GM12873 (cell line): Measurements from ENCODE around the gene BLOC1S1.
A peak's percentile ranks its signal among the peaks of the same experiment; 100 is the strongest.

ENCODE experiments used
- TF ChIP-seq, protein P1 (sequence below): IDR thresholded peaks from 2 replicates; pipeline ENCODE4 v1.5.1; 2012; ENCODE audit warnings: low read depth, mild to moderate bottlenecking, moderate library complexity, low read length, control low read depth; ENCODE audit not compliant: insufficient read depth; ENCODE audit errors: missing control alignments

The BLOC1S1 gene

DNA sequence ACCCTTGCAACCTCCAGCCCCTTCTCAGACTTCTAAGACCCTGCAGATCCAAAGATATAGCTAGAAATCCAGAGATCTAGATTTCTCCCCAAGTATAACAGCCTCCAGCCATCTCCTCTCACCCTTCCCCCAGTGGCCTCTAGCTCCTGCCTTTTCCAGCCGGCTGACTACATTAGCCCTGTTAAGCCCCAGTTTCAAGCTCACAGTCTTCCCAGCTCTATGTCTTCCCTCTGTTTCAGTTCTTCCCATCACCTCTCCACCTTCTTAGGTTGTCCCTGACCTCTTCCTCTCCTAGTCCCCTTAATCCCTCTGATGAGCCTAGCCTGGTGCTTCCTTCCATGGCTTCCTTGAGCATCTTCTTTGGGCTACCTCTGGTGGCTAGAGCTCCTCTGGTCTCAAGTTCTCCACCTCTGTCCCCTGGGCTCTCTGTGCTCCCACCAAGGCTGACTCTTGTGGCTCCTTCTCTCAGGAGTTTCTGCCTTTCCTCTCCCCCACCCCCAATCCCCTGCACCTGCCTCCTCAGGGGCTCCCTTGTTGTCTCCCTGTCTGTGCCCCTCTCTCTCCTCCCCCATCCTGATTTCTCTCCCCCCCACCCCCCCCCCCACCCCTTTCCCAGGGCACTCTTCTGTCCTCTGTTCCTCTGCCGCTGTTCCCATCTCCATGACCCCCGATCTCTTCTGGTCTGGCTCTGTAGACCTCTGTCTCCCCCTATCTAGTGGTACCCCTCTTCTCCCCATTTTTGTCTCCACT lies 26.3 kb downstream of the BLOC1S1 start:
- TF ChIP-seq, protein P1, sequence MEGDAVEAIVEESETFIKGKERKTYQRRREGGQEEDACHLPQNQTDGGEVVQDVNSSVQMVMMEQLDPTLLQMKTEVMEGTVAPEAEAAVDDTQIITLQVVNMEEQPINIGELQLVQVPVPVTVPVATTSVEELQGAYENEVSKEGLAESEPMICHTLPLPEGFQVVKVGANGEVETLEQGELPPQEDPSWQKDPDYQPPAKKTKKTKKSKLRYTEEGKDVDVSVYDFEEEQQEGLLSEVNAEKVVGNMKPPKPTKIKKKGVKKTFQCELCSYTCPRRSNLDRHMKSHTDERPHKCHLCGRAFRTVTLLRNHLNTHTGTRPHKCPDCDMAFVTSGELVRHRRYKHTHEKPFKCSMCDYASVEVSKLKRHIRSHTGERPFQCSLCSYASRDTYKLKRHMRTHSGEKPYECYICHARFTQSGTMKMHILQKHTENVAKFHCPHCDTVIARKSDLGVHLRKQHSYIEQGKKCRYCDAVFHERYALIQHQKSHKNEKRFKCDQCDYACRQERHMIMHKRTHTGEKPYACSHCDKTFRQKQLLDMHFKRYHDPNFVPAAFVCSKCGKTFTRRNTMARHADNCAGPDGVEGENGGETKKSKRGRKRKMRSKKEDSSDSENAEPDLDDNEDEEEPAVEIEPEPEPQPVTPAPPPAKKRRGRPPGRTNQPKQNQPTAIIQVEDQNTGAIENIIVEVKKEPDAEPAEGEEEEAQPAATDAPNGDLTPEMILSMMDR = no peak

DNA sequence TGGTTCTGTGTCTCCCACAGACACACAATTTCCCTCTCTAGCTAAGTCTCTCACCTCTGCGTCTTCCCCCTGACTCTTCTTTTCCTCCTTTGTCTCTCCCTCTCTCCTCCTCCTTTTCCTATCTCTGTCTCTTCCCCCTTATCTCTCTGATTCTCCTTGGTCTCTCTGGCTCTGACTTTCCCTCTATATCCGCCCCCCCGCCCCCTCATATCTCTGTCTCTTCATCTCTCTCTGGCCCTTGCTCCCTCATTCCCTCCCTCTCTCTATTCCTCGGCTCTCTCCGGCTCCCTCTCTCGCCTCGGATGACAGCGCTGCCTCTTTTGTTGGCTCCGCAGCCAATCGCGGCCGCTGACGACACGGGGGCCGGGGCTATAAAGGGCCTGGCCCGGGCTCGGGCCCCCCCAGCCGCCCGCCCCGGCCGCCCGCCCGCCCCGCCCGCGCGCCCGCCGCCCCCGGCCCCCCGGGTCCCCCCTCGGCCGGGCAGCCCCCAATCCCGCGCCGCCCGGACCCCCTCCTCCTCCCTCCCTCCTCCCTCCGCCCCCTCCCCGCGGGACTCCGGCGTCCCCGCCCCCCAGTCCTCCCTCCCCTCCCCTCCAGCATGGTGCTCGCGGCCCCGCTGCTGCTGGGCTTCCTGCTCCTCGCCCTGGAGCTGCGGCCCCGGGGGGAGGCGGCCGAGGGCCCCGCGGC lies 27.0 kb downstream of the BLOC1S1 start, which contains the start of gene GDF11:
Gene GDF11 (plus strand): TSS at position 404 of the 687 bp plus-strand sequence. CDS start 195 bp downstream, at position 599.
- TF ChIP-seq, protein P1 = no peak

DNA sequence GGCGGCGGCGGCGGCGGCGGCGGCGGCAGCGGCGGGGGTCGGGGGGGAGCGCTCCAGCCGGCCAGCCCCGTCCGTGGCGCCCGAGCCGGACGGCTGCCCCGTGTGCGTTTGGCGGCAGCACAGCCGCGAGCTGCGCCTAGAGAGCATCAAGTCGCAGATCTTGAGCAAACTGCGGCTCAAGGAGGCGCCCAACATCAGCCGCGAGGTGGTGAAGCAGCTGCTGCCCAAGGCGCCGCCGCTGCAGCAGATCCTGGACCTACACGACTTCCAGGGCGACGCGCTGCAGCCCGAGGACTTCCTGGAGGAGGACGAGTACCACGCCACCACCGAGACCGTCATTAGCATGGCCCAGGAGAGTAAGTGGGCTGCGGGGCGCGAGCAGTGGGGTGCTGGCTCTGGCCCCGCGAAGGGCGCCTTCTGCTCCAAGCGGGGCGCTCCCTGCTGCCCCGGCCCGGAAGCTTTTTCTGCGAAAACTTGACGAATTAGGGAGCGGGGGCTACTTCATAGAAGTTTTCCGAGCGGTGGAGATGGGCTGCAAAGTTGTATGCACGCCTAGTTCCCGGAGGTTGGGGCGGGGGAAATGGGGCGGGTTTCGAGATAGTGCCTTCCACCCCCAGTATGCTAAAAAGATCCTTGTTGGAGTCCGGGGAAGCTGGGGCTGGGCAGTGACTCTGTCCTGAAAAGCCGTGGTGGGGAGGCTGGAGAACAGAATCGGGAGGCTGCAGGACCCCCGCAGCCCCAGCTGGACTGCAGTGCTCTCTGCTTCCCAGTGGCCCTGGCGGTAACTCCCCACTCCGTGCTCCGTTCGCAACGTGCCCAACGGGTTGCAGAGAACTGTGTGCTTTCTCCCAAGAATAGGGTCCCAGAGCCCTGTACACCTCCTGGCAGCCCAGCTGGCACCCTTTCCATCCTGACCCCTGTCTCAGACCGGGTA lies 27.8 kb downstream of the BLOC1S1 start:
- TF ChIP-seq, protein P1 = peak; percentile 31

DNA sequence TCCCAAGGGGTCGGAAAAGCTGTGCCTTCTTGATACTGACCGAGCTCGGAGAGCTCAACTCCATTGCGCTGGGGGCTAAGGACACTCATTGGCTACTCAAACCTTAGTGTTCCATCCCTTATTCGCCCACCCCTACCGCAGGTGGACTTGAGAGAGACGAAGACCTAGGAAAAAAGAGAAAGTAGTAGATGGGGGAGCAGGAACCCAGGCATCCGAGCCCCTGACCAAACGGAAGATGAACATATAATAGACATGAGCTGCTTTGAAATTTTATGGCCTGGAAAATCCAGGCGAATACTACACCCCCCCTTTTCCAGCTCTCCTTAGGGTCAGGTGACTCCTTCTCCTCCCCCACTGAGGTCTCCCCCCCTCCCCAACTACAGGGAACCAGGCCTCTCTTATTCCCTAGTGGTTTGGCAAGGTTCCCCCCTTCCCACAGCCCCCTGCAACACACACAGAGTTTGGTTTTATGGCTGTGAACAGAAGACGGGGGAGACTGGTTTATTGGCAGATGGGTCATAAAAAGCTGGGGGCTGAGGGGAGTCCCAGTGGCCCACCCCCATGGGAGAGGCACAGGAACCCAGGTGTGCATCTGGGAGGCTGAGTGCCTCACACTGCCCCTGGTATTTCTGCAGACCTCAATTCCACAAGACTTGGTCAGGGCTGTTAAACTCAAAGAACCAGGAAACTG lies 28.6 kb downstream of the BLOC1S1 start:
- TF ChIP-seq, protein P1 = no peak

DNA sequence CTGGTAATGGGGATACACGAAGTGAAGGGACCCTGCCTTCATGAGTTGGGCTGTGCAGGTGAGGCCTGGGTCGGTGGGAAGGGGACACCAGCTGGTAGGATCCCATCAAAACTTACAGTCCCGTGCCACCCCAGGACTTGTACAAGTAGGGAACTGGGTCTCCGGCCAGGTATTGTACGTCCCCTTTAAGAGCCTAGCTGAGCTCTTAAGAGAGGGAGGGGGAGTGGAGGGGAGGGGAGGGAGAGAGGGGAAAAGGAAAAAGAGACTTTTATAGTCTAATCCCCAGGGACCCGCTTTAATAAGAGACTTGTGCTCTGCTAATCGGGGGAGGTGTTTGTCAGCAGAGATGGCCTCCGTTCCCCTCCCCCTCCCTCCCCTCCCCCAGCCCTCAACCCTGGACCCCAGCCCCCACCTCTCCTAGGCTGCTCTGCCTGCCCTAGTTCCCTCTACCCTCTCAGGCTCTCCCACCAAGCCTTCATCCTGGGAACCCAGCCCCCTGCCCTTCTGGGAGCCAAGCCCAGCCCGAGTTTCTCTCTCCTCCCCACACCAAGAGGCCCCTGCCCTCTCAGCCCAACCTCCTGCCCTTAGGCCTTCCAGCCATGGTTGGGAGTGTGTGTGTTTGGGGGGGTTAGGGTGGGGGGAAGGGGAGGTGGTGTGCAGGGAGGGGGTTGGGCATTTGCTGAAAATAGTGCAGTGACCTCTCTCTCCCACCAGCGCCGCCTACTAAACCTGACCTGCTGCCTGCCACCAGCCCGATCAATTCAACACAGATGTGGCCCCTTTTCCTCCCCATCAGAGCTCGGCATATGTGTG lies 29.7 kb downstream of the BLOC1S1 start:
- TF ChIP-seq, protein P1 = no peak

DNA sequence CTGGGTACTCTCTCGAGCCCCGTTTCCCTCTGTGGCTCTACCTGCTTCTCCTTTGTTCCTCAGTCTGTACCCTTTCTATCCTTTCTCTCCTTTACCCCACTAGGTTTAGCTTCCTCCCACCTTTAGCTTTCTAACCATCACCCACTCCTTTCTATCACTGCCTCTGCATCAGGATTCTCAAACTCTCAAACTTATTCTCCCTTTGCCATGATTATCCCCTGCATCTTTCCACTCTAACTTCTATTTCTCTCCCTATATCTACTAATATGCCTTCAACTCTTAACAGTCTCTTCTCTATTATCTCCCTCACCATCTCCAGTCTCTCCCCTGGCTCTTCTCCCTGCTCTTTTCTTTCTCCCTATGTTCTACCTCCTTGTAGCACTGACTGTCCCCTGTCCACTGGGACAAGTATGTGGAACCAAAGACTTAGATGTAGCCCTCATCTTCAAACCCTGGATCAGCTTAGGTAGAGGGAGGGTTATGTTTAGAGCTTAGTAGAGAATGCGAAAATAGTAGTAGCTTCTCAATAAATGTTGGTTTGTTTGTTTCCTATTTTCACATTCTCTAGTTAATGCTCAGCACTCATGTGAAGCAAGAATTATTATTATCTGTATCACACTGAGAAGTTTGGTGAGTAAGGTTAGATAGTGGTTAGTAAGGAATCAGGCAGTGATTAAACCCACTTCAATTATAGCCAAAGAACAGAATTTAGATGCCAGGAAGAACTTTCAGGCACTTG lies 30.5 kb downstream of the BLOC1S1 start:
- TF ChIP-seq, protein P1 = no peak
